Central memory CD8-positive, alpha-beta T cell (primary cell): Measurements from ENCODE around the gene PDHB.
"Not testable (repeated sequence)": the region's sequence is repeated elsewhere in the genome, so short reads cannot be mapped to it uniquely, and the experiment has no call there.

Source experiments
- ATAC-seq: fragments of 150-1000 bp; cut with Tn5 transposase; replicated peaks from 2 replicates; pipeline ENCODE4 v1.10.0; 2022; ENCODE audit warnings: mild to moderate bottlenecking, moderate FRiP score, moderate number of reproducible peaks; ENCODE audit not compliant: poor library complexity, severe bottlenecking; ENCODE audit errors: extremely low read depth
- DNase-seq, 2 donors: peaks; one replicate each; pipeline ENCODE4 v3.0.0; 2021; ENCODE audit warnings: low spot score in 2 of 2
- H3K27ac Mint-ChIP-seq: one replicate; pipeline ENCODE4 v1.8.0; 2022; ENCODE audit warnings: low read depth, mild to moderate bottlenecking, moderate library complexity, mixed read lengths
- H3K27me3 Mint-ChIP-seq: one replicate; pipeline ENCODE4 v1.8.0; 2022; ENCODE audit warnings: mixed read lengths
- H3K36me3 Mint-ChIP-seq: one replicate; pipeline ENCODE4 v1.8.0; 2022; ENCODE audit warnings: mild to moderate bottlenecking, moderate library complexity, mixed read lengths; ENCODE audit not compliant: insufficient read depth
- H3K4me1 Mint-ChIP-seq: one replicate; pipeline ENCODE4 v1.8.0; 2022; ENCODE audit warnings: mixed read lengths
- H3K4me3 Mint-ChIP-seq: one replicate; pipeline ENCODE4 v1.8.0; 2022; ENCODE audit warnings: mild to moderate bottlenecking, moderate library complexity, mixed read lengths
- H3K9me3 Mint-ChIP-seq: one replicate; pipeline ENCODE4 v1.8.0; 2022; ENCODE audit warnings: mixed read lengths

Gene PDHB

GRCh38 chr3:58464866-58465265 is 31.2 kb upstream of the PDHB start:
- Mint-ChIP-seq H3K9me3 (no peaks in the 10 kb centered on the region), H3K4me1 (peaks cover 11% of the 10 kb centered on the region), H3K36me3 (no peaks in the 10 kb centered on the region), H3K27me3 (no peaks in the 10 kb centered on the region), H3K4me3 (no peak overlapping the region), H3K27ac (no peak overlapping the region)
- no peak for ATAC-seq
- DNase-seq: no peak

DNA sequence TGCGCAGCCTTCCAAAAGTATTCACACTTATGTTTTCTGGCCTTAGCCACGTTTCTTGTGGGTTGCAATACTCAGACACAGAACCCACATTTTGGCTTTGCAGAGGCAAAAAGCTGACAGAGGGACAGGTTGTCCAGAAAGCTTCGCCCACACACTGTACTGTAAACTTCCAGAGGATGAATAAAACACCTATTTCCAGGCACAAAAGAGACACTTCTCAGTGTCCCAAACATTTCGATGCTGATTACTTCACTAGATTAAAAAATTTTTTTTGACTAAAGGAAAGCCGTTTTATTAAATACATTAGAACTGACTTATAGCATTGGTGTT is 30.3 kb upstream of the PDHB start:
- H3K27me3 Mint-ChIP-seq: no peaks in the 10 kb centered on the region
- no peak for ATAC-seq
- H3K27ac Mint-ChIP-seq: no peak overlapping the region
- no peaks in the 10 kb centered on the region for H3K9me3 Mint-ChIP-seq
- H3K36me3 Mint-ChIP-seq: no peaks in the 10 kb centered on the region
- H3K4me3 Mint-ChIP-seq: peak overlapping the region; percentile 13
- H3K4me1 Mint-ChIP-seq: peaks cover 11% of the 10 kb centered on the region
- no peak for DNase-seq

DNA sequence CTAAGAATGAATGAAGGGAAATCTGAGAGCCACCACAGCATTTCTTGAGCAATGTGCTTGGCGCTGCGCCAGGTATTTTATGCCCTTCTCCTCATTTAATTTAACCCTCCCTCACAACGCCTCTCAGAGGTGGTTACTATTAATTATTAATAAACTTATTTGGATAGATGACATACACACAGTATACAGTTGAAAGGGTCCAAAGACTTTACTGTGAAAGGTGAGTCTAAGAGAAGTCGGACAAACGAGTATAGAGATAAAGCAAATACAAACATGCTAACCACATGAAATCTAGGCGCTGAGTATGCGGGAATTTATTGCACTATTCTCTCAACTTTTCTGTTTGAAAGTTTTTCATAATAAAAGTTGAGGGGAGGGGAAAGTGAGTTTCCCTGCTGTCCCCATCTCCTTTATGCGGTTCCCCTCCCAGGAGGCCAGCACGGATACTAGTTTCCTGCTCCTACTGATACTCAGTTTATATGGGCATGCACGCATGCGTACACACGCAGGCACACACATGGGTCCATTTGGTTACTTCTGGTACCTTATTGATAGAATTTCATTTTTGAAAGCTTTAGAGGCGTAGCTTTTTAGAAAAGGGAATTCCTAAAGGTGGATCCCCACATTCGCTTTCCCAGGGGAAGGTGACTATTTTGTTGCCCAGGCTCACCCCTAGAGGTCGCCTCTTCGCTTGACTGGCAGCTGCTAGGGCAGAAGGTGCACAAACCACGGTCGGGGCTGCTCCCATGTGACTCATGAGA is 29.7 kb upstream of the PDHB start:
- no peaks in the 10 kb centered on the region for H3K27me3 Mint-ChIP-seq
- H3K4me1 Mint-ChIP-seq: peaks cover 11% of the 10 kb centered on the region
- peak overlapping the region; percentile 13 for H3K4me3 Mint-ChIP-seq
- no peaks in the 10 kb centered on the region for H3K9me3 Mint-ChIP-seq
- peak; percentile 42 to 55 for DNase-seq
- H3K36me3 Mint-ChIP-seq: no peaks in the 10 kb centered on the region
- H3K27ac Mint-ChIP-seq: no peak overlapping the region
- ATAC-seq: peak; percentile 95

GRCh38 chr3:58462829-58463180 is 29.2 kb upstream of the PDHB start:
- Mint-ChIP-seq H3K27ac (no peak overlapping the region), H3K4me3 (no peak overlapping the region)

DNA sequence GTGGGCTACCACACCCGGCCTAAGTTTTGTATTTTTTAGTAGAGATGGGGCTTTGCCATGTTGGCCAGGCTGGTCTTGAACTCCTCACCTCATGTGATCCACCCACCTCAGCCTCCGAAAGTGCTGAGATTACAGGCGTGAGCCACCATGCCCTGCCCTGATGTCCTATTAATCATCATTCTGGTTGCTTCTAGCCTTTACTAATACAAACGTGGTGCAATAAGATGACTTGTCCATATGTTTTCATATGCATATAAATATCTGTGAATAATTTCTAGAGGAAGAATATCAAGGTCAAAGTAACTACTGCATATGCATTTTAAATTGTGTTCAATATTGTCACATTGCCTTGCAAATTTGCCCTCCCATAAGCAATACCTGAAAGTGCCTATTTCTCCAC is 25.5 kb upstream of the PDHB start:
- no peak overlapping the region for H3K27ac Mint-ChIP-seq
- peaks cover 2% of the 10 kb centered on the region for H3K36me3 Mint-ChIP-seq
- H3K9me3 Mint-ChIP-seq: peaks cover 6% of the 10 kb centered on the region
- ATAC-seq (no peak), DNase-seq (no peak)
- peaks cover 11% of the 10 kb centered on the region for H3K4me1 Mint-ChIP-seq
- no peak overlapping the region for H3K4me3 Mint-ChIP-seq
- H3K27me3 Mint-ChIP-seq: no peaks in the 10 kb centered on the region

More at GRCh38 chr3:58462829-58463180, 29.2 kb upstream of the PDHB start:
- H3K27me3 Mint-ChIP-seq: no peaks in the 10 kb centered on the region
- peaks cover 11% of the 10 kb centered on the region for H3K4me1 Mint-ChIP-seq
- ATAC-seq (no peak), DNase-seq (no peak)
- no peaks in the 10 kb centered on the region for H3K36me3 Mint-ChIP-seq
- H3K9me3 Mint-ChIP-seq: no peaks in the 10 kb centered on the region

GRCh38 chr3:58452176-58452575 is 18.5 kb upstream of the PDHB start:
- Mint-ChIP-seq H3K27me3 (no peaks in the 10 kb centered on the region), H3K9me3 (peaks cover 11% of the 10 kb centered on the region), H3K36me3 (peaks cover 2% of the 10 kb centered on the region), H3K27ac (no peak overlapping the region), H3K4me1 (no peaks in the 10 kb centered on the region), H3K4me3 (no peak overlapping the region)
- no peak for DNase-seq
- ATAC-seq: no peak

DNA sequence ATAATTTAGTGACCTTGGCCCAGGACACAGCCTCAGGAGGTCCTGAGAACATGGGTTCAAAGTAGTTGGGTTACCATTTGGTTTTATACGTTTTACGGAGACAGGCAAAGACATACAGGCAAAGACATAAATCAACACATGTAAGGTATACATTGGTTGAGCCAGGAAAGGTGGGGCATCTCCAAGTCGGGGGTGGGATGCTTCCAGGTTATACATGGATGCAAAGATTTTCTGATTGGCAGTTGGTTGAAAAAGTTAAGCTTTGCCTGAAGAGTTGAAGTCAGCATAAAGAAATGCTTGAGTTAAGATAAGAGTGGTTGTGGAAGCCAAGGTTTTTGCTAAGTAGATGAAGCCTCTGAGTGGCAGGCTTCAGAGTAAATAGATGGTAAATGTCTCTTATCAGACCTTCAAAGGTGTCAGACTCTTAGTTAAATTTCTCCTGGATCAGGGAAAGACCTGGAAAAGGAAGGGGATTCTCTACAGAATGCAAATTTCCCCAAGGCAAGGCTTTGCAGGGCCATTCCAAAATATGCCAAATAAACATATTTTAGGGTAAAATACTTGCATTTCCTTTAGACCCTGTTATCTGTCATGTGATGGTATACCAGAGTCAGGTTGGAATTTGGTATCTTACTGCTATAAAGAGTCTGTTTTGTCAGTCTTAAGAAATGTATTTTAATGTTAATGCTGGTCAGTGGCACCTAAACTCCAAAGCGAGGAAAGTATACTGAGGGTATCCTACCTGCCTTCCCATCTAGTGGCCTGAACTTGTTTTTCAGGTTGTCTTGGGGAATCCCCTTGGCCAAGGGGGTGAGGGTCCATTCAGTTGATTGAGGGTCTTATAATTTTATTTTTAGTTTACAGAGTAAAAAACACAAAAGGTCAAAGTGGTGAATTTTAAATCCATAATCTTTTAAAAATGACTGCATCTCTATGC is 8.2 kb upstream of the PDHB start:
- H3K4me3 Mint-ChIP-seq: no peak overlapping the region

DNA sequence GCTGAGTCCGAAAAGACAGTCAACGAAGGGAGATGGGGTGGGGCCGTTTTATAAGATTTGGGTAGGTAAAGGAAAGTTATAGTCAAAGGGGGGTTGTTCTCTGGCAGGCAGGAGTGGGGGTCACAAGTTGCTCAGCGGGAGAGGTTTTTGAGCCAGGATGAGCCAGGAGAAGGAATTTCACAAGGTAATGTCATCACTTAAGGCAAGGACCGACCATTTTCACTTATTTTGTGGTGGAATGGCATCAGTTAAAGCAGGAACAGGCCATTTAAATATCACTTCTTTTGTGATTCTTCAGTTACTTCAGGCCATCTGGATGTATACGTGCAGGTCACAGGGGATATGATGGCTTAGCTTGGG is 7.3 kb upstream of the PDHB start:
- not testable (repeated sequence) for DNase-seq, H3K4me3 Mint-ChIP-seq, H3K27me3 Mint-ChIP-seq, ATAC-seq, H3K9me3 Mint-ChIP-seq, H3K36me3 Mint-ChIP-seq, H3K4me1 Mint-ChIP-seq
- peak overlapping the region; percentile 5 for H3K27ac Mint-ChIP-seq

More for the DNA sequence above, 8.2 kb upstream of the PDHB start:
- H3K4me1 Mint-ChIP-seq: no peaks in the 10 kb centered on the region
- DNase-seq: no peak
- no peaks in the 10 kb centered on the region for H3K9me3 Mint-ChIP-seq
- peaks cover 3% of the 10 kb centered on the region for H3K36me3 Mint-ChIP-seq
- H3K27ac Mint-ChIP-seq: no peak overlapping the region
- H3K27me3 Mint-ChIP-seq: no peaks in the 10 kb centered on the region
- no peak for ATAC-seq

- H3K27me3 Mint-ChIP-seq, H3K9me3 Mint-ChIP-seq, ATAC-seq, H3K27ac Mint-ChIP-seq, H3K36me3 Mint-ChIP-seq, H3K4me3 Mint-ChIP-seq, DNase-seq: not testable (repeated sequence)
- H3K4me1 Mint-ChIP-seq: peaks cover 19% of the 10 kb centered on the region
These were observed 3.6 kb upstream of the PDHB start for GRCh38 chr3:58437276-58437675.

GRCh38 chr3:58434990-58435389 is 1.4 kb upstream of the PDHB start:
- no peak overlapping the region for H3K4me3 Mint-ChIP-seq
- H3K4me1 Mint-ChIP-seq: peaks cover 27% of the 10 kb centered on the region
- no peak overlapping the region for H3K27ac Mint-ChIP-seq
- DNase-seq (no peak), ATAC-seq (no peak)
- H3K27me3 Mint-ChIP-seq: no peaks in the 10 kb centered on the region
- no peaks in the 10 kb centered on the region for H3K9me3 Mint-ChIP-seq
- peaks cover 25% of the 10 kb centered on the region for H3K36me3 Mint-ChIP-seq

DNA sequence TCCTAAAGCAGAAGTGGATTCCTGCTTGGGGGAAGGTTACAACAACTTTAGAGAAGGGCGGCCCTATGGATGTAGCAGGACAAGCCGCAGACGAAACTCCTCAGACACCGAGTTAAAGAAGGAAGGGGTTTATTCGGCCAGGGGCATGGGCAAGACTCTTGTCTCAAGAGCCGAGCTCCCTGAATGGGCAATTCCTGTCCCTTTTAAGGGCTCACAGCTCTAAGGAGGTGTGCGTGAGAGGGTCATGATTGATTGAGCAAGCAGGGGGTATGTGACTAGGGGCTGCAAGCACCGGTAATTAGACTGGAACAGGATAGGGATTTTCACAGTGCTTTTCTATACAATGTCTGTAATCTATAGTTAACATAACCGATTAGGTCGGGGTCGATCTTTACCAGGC is 879 bp upstream of the PDHB start:
- peaks cover 30% of the 10 kb centered on the region for H3K36me3 Mint-ChIP-seq
- peaks cover 27% of the 10 kb centered on the region for H3K4me1 Mint-ChIP-seq
- H3K9me3 Mint-ChIP-seq: no peaks in the 10 kb centered on the region
- no peak for ATAC-seq
- H3K27me3 Mint-ChIP-seq: no peaks in the 10 kb centered on the region
- peak overlapping the region; percentile 90 for H3K4me3 Mint-ChIP-seq
- no peak overlapping the region for H3K27ac Mint-ChIP-seq
- no peak for DNase-seq

- Mint-ChIP-seq H3K4me3 (peak overlapping the region; percentile 90), H3K9me3 (no peaks in the 10 kb centered on the region), H3K27me3 (no peaks in the 10 kb centered on the region), H3K27ac (no peak overlapping the region), H3K4me1 (peaks cover 27% of the 10 kb centered on the region), H3K36me3 (peaks cover 33% of the 10 kb centered on the region)
- DNase-seq: no peak
- no peak for ATAC-seq
These were observed 504 bp upstream of the PDHB start for GRCh38 chr3:58434168-58434504.

DNA sequence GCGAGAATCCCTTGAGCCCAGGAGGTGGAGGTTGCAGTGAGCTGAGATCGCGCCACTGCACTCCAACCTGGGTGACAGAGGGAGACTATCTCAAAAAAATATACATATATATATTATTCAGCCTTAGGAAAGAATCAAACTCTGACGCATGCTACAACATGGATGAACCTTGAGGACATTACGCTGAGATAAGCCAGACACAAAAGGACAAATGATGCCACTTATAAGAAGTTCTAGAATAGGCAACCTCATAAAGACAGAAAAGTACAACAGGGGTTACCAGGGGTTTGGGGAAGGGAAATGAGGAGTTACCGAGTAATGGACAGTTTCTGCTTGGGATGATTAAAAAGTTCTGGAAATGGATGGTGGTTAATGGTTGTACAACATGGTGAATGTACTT is 727 bp downstream of the PDHB start:
- no peaks in the 10 kb centered on the region for H3K27me3 Mint-ChIP-seq
- ATAC-seq (no peak), DNase-seq (no peak)
- no peaks in the 10 kb centered on the region for H3K9me3 Mint-ChIP-seq
- peaks cover 44% of the 10 kb centered on the region for H3K36me3 Mint-ChIP-seq
- peak overlapping the region; percentile 87 for H3K27ac Mint-ChIP-seq
- peak overlapping the region; percentile 90 for H3K4me3 Mint-ChIP-seq
- H3K4me1 Mint-ChIP-seq: peaks cover 27% of the 10 kb centered on the region
